Muscle layer of duodenum (tissue), 2 donors: ENCODE measurements around the gene TASOR2.

Source experiments
- H3K27ac ChIP-seq: one replicate; pipeline ENCODE4 v1.7.0; 2013; ENCODE audit warnings: mild to moderate bottlenecking, low read length
- H3K27me3 ChIP-seq: one replicate; pipeline ENCODE4 v1.7.0; 2013; ENCODE audit warnings: low read depth, mild to moderate bottlenecking, control low read depth, low read length
- H3K36me3 ChIP-seq, 2 donors: one replicate each; pipeline ENCODE4 v1.7.0; 2013; ENCODE audit warnings: low read length in 2 of 2, control low read depth in 1 of 2, mild to moderate bottlenecking in 1 of 2; ENCODE audit not compliant: insufficient read depth in 2 of 2, control insufficient read depth in 1 of 2
- H3K4me1 ChIP-seq, 2 donors: one replicate each; pipeline ENCODE4 v1.7.0; 2013; ENCODE audit warnings: low read length in 2 of 2, mild to moderate bottlenecking in 2 of 2, control low read depth in 1 of 2, moderate library complexity in 1 of 2; ENCODE audit not compliant: insufficient read depth in 2 of 2, control insufficient read depth in 1 of 2
- H3K4me3 ChIP-seq, 2 donors: one replicate each; pipeline ENCODE4 v1.7.0; 2013; ENCODE audit warnings: low read length in 2 of 2, low read depth in 1 of 2, mild to moderate bottlenecking in 1 of 2
- H3K9me3 ChIP-seq, 2 donors: one replicate each; pipeline ENCODE4 v1.7.0; 2013; ENCODE audit warnings: low read length in 2 of 2, control low read depth in 1 of 2, mild to moderate bottlenecking in 1 of 2; ENCODE audit not compliant: control insufficient read depth in 1 of 2
- donor health status: healthy.

Gene TASOR2

DNA sequence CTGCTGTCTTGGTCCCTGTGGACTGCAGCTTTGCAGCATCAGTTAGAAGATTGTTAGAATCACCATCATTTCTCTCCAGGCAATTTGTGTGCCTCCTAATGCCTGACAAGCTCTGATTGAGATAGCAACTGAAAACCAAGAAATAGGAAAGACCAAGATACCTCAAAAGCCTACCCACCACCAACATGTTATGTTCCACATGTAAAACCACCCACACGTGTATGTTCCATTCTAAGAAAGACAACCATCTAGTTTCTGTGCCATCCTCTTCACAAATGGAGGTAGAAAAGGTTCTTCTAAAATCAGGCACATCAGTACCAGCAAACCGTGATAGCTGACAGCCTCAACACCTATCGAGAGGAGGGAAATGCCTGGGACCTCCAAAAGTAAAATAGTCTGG is 46.9 kb downstream of the TASOR2 start:
- Histone ChIP-seq H3K4me3 (no peak overlapping the region), H3K36me3 (peaks cover 27 to 29% of the 10 kb centered on the region in 2 donors), H3K27me3 (no peaks in the 10 kb centered on the region), H3K9me3 (no peaks in the 10 kb centered on the region), H3K4me1 (no peaks in the 10 kb centered on the region), H3K27ac (no peak overlapping the region)

DNA sequence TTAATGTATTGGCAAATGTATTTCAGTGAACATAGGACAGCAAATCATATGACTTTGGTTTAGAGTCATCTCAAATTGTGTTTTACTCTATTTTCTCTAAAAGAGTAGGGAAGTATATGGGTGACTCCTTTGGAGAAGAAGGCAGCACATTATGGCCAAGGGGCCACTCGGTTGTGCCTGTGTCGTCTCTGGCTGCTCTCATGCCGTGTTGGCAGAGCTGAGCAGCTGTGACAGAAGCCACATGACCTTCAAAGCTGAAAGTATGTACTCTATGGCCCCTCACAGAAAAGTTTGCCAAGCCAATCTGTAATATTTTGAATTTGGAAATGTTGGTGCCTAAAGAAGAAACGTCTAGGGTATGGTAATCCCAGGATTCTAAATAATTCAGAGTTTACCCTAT is 47.5 kb downstream of the TASOR2 start:
- Histone ChIP-seq H3K27me3 (no peaks in the 10 kb centered on the region), H3K36me3 (peaks cover 25 to 26% of the 10 kb centered on the region in 2 donors), H3K27ac (no peak overlapping the region), H3K4me3 (no peak overlapping the region), H3K9me3 (no peaks in the 10 kb centered on the region), H3K4me1 (no peaks in the 10 kb centered on the region)
